ENCODE measurements around the gene PRSS8.

PRSS8 gene

DNA sequence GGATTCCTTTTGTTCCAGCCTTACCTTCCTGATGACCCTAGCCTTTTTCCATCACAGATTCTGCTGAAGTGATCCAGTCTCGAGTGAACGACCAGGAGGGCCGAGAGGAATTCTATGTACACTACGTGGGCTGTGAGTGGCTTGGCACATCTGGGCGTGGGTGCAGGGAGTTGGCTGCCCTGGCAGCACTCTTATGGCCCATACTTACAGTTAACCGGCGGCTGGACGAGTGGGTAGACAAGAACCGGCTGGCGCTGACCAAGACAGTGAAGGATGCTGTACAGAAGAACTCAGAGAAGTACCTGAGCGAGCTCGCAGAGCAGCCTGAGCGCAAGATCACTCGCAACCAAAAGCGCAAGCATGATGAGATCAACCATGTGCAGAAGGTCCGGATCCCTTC is 15.4 kb downstream of the PRSS8 start:
- TF ChIP-seq, protein P1, sequence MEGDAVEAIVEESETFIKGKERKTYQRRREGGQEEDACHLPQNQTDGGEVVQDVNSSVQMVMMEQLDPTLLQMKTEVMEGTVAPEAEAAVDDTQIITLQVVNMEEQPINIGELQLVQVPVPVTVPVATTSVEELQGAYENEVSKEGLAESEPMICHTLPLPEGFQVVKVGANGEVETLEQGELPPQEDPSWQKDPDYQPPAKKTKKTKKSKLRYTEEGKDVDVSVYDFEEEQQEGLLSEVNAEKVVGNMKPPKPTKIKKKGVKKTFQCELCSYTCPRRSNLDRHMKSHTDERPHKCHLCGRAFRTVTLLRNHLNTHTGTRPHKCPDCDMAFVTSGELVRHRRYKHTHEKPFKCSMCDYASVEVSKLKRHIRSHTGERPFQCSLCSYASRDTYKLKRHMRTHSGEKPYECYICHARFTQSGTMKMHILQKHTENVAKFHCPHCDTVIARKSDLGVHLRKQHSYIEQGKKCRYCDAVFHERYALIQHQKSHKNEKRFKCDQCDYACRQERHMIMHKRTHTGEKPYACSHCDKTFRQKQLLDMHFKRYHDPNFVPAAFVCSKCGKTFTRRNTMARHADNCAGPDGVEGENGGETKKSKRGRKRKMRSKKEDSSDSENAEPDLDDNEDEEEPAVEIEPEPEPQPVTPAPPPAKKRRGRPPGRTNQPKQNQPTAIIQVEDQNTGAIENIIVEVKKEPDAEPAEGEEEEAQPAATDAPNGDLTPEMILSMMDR (IDR thresholded peaks at IDR 0.05; ENCODE audit: borderline replicate concordance, insufficient read depth, low read depth, low read length): no peak
- H3K4me3 ChIP-seq (ENCODE audit: low read depth, low read length): no peak overlapping the region

DNA sequence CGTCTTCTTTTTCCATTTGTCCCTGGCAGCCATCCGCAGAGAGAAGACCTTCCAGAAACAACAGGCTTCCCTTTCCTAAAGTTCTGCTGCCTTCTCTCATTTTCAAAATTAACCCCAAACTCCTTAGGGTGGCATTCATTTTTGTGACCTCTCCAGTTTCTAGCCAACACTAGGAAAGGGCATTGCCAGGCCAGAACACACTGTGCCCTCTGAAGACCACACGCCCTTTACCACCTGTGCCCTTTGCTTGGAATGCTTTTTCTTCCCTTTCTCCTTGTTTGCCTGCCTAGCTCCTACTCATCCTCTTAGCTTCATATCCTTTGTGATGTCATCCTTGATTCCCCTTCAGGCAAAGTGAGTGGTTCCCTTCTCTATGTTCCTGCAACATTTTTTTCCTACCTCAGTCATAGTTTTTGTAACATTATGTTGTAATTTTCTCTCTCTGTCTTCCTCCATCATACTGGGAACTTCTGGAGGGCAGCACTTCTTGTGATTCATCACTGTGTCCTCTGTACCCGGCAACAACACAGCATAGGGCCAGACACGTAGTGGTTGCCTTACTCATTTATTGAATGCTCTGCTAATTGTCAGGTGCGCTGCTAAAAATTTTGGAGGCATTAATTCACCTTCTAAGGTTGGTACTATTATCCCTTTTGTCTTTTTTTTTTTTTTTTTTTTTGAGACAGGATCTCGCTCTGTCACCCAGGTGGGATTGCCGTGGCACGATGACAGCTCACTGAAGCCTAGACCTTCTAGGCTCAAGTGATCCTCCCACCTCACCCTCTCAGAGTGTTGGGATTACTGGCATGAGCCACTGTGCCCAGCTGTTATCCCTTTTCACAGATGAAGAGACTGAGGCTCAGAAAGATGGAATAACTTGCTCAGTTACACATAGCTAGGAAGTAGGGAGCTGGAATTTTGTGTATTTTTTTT is 17.0 kb downstream of the PRSS8 start:
- peak overlapping the region; percentile 72 for H3K4me3 ChIP-seq (ENCODE audit: low read depth, low read length)
- TF ChIP-seq, protein P1 (IDR thresholded peaks at IDR 0.05; ENCODE audit: borderline replicate concordance, insufficient read depth, low read depth, low read length): no peak

DNA sequence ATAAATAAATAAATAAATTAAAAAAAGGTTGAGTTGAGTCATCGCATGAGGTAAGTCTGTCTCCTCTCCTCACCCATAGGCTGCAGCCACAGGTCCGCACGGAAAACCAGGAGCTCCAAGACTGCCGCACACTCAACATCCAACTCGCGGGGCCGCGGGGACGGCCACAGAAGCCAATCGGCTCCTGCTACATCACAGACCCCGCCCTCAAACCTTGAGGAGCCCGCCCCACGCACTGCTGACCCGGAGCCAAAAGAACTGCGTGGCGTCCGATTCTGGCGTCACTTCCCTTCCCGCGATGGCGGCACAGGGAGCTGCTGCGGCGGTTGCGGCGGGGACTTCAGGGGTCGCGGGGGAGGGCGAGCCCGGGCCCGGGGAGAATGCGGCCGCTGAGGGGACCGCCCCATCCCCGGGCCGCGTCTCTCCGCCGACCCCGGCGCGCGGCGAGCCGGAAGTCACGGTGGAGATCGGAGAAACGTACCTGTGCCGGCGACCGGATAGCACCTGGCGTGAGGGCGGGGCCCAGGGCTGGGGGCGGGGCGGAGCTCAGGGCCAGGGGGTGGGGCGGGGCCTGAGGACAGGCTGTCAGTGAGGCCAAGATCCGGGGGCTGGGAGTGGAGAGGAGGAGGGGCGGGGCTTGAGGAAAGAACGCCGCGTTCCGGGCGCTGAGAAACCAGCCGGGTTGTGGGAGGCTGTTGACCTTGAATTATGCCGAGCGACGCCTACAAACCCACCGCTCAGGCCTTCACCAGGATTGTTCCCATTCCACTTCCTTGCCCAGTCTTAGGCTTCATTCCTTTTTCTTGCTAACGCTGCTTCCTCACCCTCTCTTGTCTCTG is 17.9 kb downstream of the PRSS8 start, which contains the start of gene KAT8:
Gene KAT8, plus strand, starts transcription at position 281 of the 839 bp plus-strand sequence. Its CDS starts 18 bp downstream, at position 299.
- TF ChIP-seq, protein P1 (IDR thresholded peaks at IDR 0.05; ENCODE audit: borderline replicate concordance, insufficient read depth, low read depth, low read length): no peak
- peak within 1 kb of the TSS; percentile 72 for H3K4me3 ChIP-seq (ENCODE audit: low read depth, low read length)

DNA sequence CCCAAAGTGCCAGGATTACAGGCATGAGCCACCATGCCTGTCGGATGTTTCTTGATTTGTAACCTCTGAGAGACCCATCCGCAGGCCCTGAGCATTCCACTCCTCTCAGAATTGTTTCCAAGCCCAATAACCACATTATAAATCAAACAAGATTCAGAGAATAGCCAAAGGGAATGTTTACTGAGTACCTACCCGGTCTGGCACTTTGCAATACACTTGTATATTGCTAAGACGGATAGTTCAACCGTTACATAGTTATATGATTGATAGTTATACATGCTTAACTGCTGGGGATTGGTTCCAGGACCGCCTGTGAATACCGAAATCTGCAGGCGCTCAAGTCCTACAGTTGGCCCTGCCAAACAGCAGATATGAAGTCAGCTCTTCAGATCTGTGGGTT is 21.1 kb downstream of the PRSS8 start:
- no peak overlapping the region for H3K4me3 ChIP-seq (ENCODE audit: low read depth, low read length)
- TF ChIP-seq, protein P1 (IDR thresholded peaks at IDR 0.05; ENCODE audit: borderline replicate concordance, insufficient read depth, low read depth, low read length): no peak

DNA sequence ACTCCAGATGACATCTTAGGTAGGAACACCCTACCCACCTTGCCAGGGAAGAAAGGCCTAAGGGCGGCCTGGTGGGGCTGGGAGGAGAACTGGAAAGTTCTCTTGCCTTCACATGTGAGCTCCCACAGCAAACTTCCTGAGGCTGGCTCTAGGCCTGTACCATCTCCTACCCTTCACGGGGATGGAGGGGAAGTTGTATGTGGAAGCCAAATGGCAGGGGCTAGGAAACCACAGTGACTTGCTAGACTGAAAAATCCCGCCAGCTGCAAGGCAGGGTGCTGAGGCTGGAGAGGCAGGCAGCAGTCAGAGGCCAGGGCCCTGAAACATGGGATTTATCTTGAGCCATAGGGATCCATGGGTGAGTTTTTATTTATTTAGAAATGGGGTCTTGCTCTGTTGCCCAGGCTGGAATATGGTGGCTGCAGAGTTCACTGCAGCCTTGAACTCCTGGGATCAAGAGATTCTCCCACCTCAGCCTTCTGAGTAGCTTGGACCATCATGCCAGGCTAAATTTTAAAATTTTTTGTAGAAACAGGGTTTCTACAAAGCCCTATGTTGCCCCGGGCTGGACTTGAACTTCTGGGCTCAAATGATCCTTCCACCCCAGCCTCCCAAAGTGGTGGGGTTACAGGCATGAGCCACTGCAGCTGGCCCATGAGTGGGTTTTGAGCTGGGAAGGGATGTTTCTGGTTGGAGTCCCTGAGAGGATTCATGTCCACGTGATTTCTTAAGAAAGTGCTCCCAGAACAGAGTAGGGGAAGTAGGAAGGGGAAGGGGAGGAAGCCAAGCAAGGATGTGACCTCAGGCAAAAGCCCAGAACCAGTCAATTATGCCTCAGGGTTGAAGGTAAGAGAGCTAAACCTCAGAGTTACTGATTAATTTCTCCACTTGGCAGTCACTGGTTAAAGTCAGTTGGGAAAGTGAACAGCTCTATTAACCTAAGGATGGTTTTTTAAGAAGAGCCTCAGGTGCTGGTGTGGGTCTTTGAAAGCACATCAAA is 22.1 kb downstream of the PRSS8 start:
- H3K4me3 ChIP-seq (ENCODE audit: low read depth, low read length): no peak overlapping the region
- TF ChIP-seq, protein P1 (IDR thresholded peaks at IDR 0.05; ENCODE audit: borderline replicate concordance, insufficient read depth, low read depth, low read length): no peak

DNA sequence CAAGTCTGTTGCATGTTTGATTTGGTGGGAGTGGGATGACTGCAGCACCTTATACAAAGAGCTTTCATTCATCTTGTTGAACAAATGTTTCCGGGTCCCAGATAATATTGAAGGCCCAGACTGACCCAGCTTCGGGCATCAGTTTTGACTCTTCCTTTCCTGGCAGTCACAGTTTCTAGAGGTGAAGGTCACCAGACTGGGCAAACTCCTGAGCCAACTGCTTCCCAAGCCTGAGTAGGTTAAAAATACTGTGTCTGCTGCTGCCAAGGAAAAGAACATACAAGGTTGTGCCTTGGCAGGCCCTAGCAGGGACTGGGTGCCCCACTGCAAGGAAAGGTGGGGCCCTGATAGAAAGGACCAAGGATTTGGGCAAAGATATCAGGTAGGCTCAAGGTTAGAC is 22.8 kb downstream of the PRSS8 start:
- no peak overlapping the region for H3K4me3 ChIP-seq (ENCODE audit: low read depth, low read length)
- TF ChIP-seq, protein P1 (IDR thresholded peaks at IDR 0.05; ENCODE audit: borderline replicate concordance, insufficient read depth, low read depth, low read length): no peak
